ENCODE results near the gene CBX6.

The CBX6 gene

GRCh38 chr22:38834991-38835390 lies 37.0 kb downstream of the CBX6 start:
- no peak for DNase-seq

- DNase-seq, result no peak
Measured at GRCh38 chr22:38834215-38834953, 37.6 kb downstream of the CBX6 start.

- no peak for DNase-seq
Measured at GRCh38 chr22:38833061-38833460, 39.0 kb downstream of the CBX6 start.

GRCh38 chr22:38832005-38832978 lies 39.7 kb downstream of the CBX6 start:
- no peak for DNase-seq

- peak; percentile 33 for DNase-seq
Measured at GRCh38 chr22:38831166-38831945, 40.7 kb downstream of the CBX6 start.

- DNase-seq, result no peak
Measured at GRCh38 chr22:38830845-38831108, 41.2 kb downstream of the CBX6 start.

- no peak for DNase-seq
Measured at GRCh38 chr22:38830026-38830844, 41.8 kb downstream of the CBX6 start.

GRCh38 chr22:38829485-38829884 lies 42.5 kb downstream of the CBX6 start:
- DNase-seq, result no peak

- DNase-seq, result no peak
Measured at GRCh38 chr22:38828616-38829205, 43.3 kb downstream of the CBX6 start.

GRCh38 chr22:38828191-38828590 lies 43.8 kb downstream of the CBX6 start:
- no peak for DNase-seq

- no peak for DNase-seq
Measured at GRCh38 chr22:38827510-38827909, 44.5 kb downstream of the CBX6 start.

GRCh38 chr22:38826801-38827200 lies 45.2 kb downstream of the CBX6 start:
- DNase-seq, result no peak

GRCh38 chr22:38826386-38826785 lies 45.6 kb downstream of the CBX6 start:
- no peak for DNase-seq

GRCh38 chr22:38824585-38824984 lies 47.4 kb downstream of the CBX6 start:
- DNase-seq, result no peak

GRCh38 chr22:38823637-38824036 lies 48.4 kb downstream of the CBX6 start:
- DNase-seq, result no peak

GRCh38 chr22:38823076-38823475 lies 48.9 kb downstream of the CBX6 start:
- DNase-seq, result no peak

GRCh38 chr22:38820020-38820419 lies 52.0 kb downstream of the CBX6 start:
- no peak for DNase-seq

GRCh38 chr22:38819387-38819940 lies 52.6 kb downstream of the CBX6 start:
- DNase-seq, result no peak

- no peak for DNase-seq
Measured at GRCh38 chr22:38817196-38817595, 54.8 kb downstream of the CBX6 start.

- no peak for DNase-seq
Measured at GRCh38 chr22:38815842-38816241, 56.2 kb downstream of the CBX6 start.
